ENCODE measurements around the gene SPSB4. TPM values are rescaled to one million over a fixed set of nuclear protein-coding genes. Genes with fewer than 3 reads are reported as not detected.

Gene SPSB4
- total RNA-seq, 4 donors from 2014 or later = 0.17 to 1.1 (median 0.35) TPM

- no peak for TF ChIP-seq CTCF (IDR thresholded peaks at IDR 0.05; ENCODE audit: low read depth)
Measured at GRCh38 chr3:141126661-141127343, 75.7 kb downstream of the SPSB4 start.

- TF ChIP-seq CTCF (IDR thresholded peaks at IDR 0.05; ENCODE audit: low read depth) = no peak
Measured at GRCh38 chr3:141127344-141128125, 76.4 kb downstream of the SPSB4 start.

- no peak for TF ChIP-seq CTCF (IDR thresholded peaks at IDR 0.05; ENCODE audit: low read depth)
Measured at GRCh38 chr3:141128126-141128777, 77.1 kb downstream of the SPSB4 start.

GRCh38 chr3:141129049-141129448, 77.9 kb downstream of the SPSB4 start:
- no peak for TF ChIP-seq CTCF (IDR thresholded peaks at IDR 0.05; ENCODE audit: low read depth)

- TF ChIP-seq CTCF (IDR thresholded peaks at IDR 0.05; ENCODE audit: low read depth) = no peak
Measured at GRCh38 chr3:141129541-141130011, 78.4 kb downstream of the SPSB4 start.

GRCh38 chr3:141143517-141143916, 92.4 kb downstream of the SPSB4 start:
- TF ChIP-seq CTCF (IDR thresholded peaks at IDR 0.05; ENCODE audit: low read depth) = no peak

GRCh38 chr3:141146979-141147470, 95.9 kb downstream of the SPSB4 start:
- TF ChIP-seq CTCF (IDR thresholded peaks at IDR 0.05; ENCODE audit: low read depth) = no peak

Data from subcutaneous adipose tissue (tissue), 4 donors.